ENCODE measurements around the gene ALPK3. TPM values are rescaled to one million over a fixed set of nuclear protein-coding genes. Genes with fewer than 3 reads are reported as not detected.

Gene ALPK3
- total RNA-seq, 1 donor from 2014 or later, result 2.5 TPM

DNA sequence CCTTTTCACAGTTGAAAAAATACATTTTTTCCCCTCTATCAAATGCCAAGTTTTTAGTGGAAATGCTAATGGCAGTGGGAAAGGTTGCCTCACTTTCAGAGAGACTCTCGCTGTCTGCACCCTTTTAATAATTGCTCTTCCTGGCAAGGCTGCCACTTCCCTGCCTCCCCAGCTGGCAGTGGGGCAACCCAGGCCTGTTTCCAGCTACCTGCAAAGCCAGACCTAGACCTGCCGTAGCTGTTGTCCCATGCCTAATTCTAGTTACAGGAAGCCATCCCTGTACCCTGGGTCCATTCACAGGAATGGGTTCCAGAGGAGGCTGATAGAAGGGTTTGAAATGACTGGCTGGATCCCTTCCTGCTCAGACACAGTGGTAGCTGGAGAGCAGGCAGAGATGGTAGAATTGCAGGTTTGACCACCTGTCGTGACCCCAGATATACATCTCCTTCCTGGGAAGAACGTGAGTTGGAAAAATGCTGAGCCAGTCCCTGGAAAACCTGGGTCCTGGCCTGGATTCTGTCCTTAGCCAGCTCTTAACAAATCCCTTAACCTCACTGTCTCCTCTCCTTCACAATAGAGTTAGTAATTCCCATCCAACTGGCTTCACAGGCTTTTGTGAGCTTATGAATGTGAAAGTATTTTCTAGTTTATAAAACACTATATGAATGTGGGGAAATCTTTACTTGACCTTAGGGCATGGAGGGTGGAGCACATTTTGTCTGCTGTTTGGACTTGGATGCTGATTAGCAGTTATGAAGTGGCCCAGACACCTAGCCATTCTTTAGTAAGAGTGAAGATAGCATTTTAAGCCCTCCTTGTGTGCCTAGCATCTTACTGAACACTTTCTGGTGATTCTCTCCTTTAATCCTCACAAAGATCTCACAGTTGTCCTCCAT is 12.9 kb upstream of the ALPK3 start:
- Histone ChIP-seq H3K36me3 (peaks cover 5 to 39% of the 10 kb centered on the region in 2 donors), H3K27ac (no peak overlapping the region), H3K4me3 (no peak overlapping the region), H3K27me3 (no peaks in the 10 kb centered on the region), H3K9me3 (no peaks in the 10 kb centered on the region), H3K4me1 (no peaks in the 10 kb centered on the region)
- TF ChIP-seq POLR2AphosphoS5 (IDR thresholded peaks at IDR 0.05; ENCODE audit: insufficient read depth in 1 of 2, low read depth in 1 of 2) (no peak), POLR2A (IDR thresholded peaks at IDR 0.05) (no peak)
- TF ChIP-seq, protein P1, sequence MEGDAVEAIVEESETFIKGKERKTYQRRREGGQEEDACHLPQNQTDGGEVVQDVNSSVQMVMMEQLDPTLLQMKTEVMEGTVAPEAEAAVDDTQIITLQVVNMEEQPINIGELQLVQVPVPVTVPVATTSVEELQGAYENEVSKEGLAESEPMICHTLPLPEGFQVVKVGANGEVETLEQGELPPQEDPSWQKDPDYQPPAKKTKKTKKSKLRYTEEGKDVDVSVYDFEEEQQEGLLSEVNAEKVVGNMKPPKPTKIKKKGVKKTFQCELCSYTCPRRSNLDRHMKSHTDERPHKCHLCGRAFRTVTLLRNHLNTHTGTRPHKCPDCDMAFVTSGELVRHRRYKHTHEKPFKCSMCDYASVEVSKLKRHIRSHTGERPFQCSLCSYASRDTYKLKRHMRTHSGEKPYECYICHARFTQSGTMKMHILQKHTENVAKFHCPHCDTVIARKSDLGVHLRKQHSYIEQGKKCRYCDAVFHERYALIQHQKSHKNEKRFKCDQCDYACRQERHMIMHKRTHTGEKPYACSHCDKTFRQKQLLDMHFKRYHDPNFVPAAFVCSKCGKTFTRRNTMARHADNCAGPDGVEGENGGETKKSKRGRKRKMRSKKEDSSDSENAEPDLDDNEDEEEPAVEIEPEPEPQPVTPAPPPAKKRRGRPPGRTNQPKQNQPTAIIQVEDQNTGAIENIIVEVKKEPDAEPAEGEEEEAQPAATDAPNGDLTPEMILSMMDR (IDR thresholded peaks at IDR 0.05), result no peak
- DNase-seq (ENCODE audit: extremely low spot score in 2 of 2), result no peak
- intact Hi-C loops (cut with DNase I), result no loop called here

DNA sequence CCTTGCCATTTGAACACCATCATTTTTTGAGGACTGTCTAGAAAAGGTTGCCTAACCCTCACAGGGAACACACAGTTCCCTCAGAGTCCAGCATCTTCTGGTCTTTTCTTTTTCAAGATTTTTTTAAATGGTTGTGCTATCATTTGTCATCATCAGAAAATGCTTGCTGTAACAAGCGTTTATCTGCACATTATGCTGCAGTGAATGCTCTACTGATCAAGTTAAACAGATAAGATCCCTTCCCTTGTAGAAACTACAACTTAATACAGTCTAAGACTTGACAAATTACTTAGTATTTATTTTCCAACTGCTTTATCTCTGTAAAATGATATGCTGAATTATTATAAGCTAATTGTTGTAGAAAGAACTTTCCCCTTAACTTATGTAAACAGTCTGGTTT is 11.9 kb upstream of the ALPK3 start:
- H3K27ac ChIP-seq, result no peak overlapping the region
- DNase-seq (ENCODE audit: extremely low spot score in 2 of 2), result no peak

DNA sequence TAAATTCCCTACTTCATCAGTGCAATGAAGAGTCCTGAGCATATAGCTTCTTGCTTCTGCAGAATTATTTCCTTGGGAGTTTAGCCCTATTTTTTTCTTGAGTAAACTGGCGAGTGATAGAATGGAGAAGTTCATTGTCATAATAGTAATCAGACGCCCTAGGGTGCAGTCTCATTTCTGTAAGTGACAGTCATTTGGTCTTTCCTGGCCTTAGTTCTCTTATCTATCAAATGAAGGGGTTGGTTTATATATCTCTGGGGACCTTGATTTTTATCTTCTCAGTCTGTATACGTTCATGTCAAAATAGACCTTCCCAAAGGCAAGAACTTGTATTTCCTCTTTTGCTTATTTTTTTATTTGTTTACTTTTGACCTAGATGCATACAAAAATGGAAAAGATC is 9.9 kb upstream of the ALPK3 start:
- no peak overlapping the region for H3K4me3 ChIP-seq
- H3K36me3 ChIP-seq, result peaks cover 0 to 9% of the 10 kb centered on the region in 2 donors
- intact Hi-C loops (cut with DNase I), result no loop called here
- no peaks in the 10 kb centered on the region for H3K9me3 ChIP-seq
- H3K4me1 ChIP-seq, result no peaks in the 10 kb centered on the region
- TF ChIP-seq POLR2AphosphoS5 (IDR thresholded peaks at IDR 0.05; ENCODE audit: insufficient read depth in 1 of 2, low read depth in 1 of 2) (no peak), POLR2A (IDR thresholded peaks at IDR 0.05) (no peak)
- TF ChIP-seq, protein P1 (IDR thresholded peaks at IDR 0.05), result no peak
- no peak for DNase-seq (ENCODE audit: extremely low spot score in 2 of 2)
- H3K27me3 ChIP-seq, result no peaks in the 10 kb centered on the region
- no peak overlapping the region for H3K27ac ChIP-seq

More for the DNA sequence above, 11.9 kb upstream of the ALPK3 start:
- Histone ChIP-seq H3K36me3 (peaks cover 5 to 29% of the 10 kb centered on the region in 2 donors), H3K4me3 (no peak overlapping the region), H3K27me3 (no peaks in the 10 kb centered on the region), H3K4me1 (no peaks in the 10 kb centered on the region), H3K9me3 (no peaks in the 10 kb centered on the region)
- intact Hi-C loops (cut with DNase I), result no loop called here
- TF ChIP-seq POLR2AphosphoS5 (IDR thresholded peaks at IDR 0.05; ENCODE audit: insufficient read depth in 1 of 2, low read depth in 1 of 2), result no peak
- no peak for TF ChIP-seq POLR2A (IDR thresholded peaks at IDR 0.05)
- TF ChIP-seq, protein P1 (IDR thresholded peaks at IDR 0.05), result no peak

DNA sequence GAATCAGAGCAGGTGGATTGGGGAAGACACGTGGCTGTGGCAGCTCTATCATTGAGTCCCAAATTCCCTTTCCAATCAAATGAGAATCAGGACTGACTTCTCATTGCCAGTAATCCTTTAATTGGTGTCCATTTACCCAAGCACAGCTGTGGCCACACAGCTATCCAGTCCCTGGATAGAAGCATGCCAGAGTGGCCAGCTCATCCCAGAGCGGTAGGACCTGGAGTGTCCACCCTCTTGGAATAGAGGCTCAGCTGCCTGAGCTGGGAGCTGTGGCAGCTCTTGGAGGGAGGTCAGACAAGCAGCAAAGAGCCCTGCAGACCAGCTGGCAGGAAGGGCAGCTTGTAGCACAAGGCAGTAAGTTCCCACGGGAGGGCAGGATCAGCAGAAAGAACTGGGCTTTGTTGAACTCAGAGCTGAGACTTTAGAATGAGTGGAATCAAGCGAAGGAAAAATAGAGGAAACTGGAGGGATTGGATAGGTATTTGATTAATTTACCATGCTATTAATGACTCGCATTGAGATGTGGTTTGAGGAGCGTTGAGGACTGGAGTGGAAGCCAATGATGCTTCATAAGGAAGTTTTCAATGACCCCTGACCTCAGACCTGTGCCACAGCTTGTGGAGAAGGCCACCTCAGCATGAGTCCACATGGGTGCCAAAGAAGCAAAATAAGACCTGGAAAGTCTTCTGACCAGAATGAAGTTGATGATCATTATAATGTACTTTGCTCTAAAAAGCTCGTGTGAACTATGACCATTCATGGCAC is 6.9 kb upstream of the ALPK3 start:
- no peak overlapping the region for H3K4me3 ChIP-seq
- DNase-seq (ENCODE audit: extremely low spot score in 2 of 2), result no peak
- H3K27ac ChIP-seq, result no peak overlapping the region
- TF ChIP-seq, protein P1 (IDR thresholded peaks at IDR 0.05), result no peak
- no peak for TF ChIP-seq POLR2AphosphoS5 (IDR thresholded peaks at IDR 0.05; ENCODE audit: insufficient read depth in 1 of 2, low read depth in 1 of 2)
- H3K9me3 ChIP-seq, result no peaks in the 10 kb centered on the region
- no peaks in the 10 kb centered on the region for H3K4me1 ChIP-seq
- intact Hi-C loops (cut with DNase I), result loop anchor here (10.0 kb wide), 1 partner anchor 215 kb away; no protein-coding TSS in a partner anchor
- H3K27me3 ChIP-seq, result no peaks in the 10 kb centered on the region
- H3K36me3 ChIP-seq, result no peaks in the 10 kb centered on the region
